ENCODE data around the gene ABCA12.

ABCA12 gene

GRCh38 chr2:214995409-214995808 lies 143.0 kb downstream of the ABCA12 start:
- Histone ChIP-seq H3K27me3 (ENCODE audit: insufficient read depth, low read length) (no peaks in the 10 kb centered on the region), H3K9ac (ENCODE audit: low read length) (no peak overlapping the region), H3F3A (ENCODE audit: insufficient read depth, low read length) (no peaks in the 10 kb centered on the region), H3K79me2 (ENCODE audit: insufficient read depth, low read length) (no peaks in the 10 kb centered on the region), H3K9me3 (ENCODE audit: low read length) (no peaks in the 10 kb centered on the region), H4K20me1 (ENCODE audit: insufficient read depth, low read length) (no peaks in the 10 kb centered on the region), H2AFZ (ENCODE audit: low read length) (peak overlapping the region; percentile 86; the same call in 1 of the 2 replicates), H3K36me3 (ENCODE audit: insufficient read depth, low read length) (no peaks in the 10 kb centered on the region), H3K27ac (ENCODE audit: low read depth, low read length, poor library complexity, severe bottlenecking) (peak overlapping the region; percentile 46), H3K4me3 (ENCODE audit: low read depth, low read length, poor library complexity, severe bottlenecking) (no peak overlapping the region), H3K9me2 (ENCODE audit: low read depth, low read length) (no peaks in the 10 kb centered on the region), H3K4me2 (ENCODE audit: low read length) (peak overlapping the region; percentile 14; the same call in 1 of the 2 replicates), H3K4me1 (ENCODE audit: insufficient read depth, low read length, severe bottlenecking) (peaks cover 28% of the 10 kb centered on the region)
- no peak for TF ChIP-seq EZH2 (IDR thresholded peaks at IDR 0.05; ENCODE audit: borderline replicate concordance, low read length)
- TF ChIP-seq CTCF (IDR thresholded peaks at IDR 0.05; ENCODE audit: low read length), result no peak

- Histone ChIP-seq H3F3A (ENCODE audit: insufficient read depth, low read length) (no peaks in the 10 kb centered on the region), H3K4me1 (ENCODE audit: insufficient read depth, low read length, severe bottlenecking) (peaks cover 28% of the 10 kb centered on the region), H3K79me2 (ENCODE audit: insufficient read depth, low read length) (no peaks in the 10 kb centered on the region), H4K20me1 (ENCODE audit: insufficient read depth, low read length) (no peaks in the 10 kb centered on the region), H3K27me3 (ENCODE audit: insufficient read depth, low read length) (no peaks in the 10 kb centered on the region), H3K9me2 (ENCODE audit: low read depth, low read length) (no peaks in the 10 kb centered on the region), H3K27ac (ENCODE audit: low read depth, low read length, poor library complexity, severe bottlenecking) (no peak overlapping the region), H3K4me3 (ENCODE audit: low read depth, low read length, poor library complexity, severe bottlenecking) (no peak overlapping the region), H3K9me3 (ENCODE audit: low read length) (no peaks in the 10 kb centered on the region), H2AFZ (ENCODE audit: low read length) (no peak overlapping the region), H3K4me2 (ENCODE audit: low read length) (no peak overlapping the region), H3K36me3 (ENCODE audit: insufficient read depth, low read length) (no peaks in the 10 kb centered on the region), H3K9ac (ENCODE audit: low read length) (no peak overlapping the region)
- TF ChIP-seq EZH2 (IDR thresholded peaks at IDR 0.05; ENCODE audit: borderline replicate concordance, low read length), result no peak
- TF ChIP-seq CTCF (IDR thresholded peaks at IDR 0.05; ENCODE audit: low read length), result no peak
Measured at GRCh38 chr2:214992911-214993310, 145.5 kb downstream of the ABCA12 start.

GRCh38 chr2:214989187-214989586 lies 149.2 kb downstream of the ABCA12 start:
- H3F3A ChIP-seq (ENCODE audit: insufficient read depth, low read length), result no peaks in the 10 kb centered on the region
- no peak for TF ChIP-seq EZH2 (IDR thresholded peaks at IDR 0.05; ENCODE audit: borderline replicate concordance, low read length)
- TF ChIP-seq CTCF (IDR thresholded peaks at IDR 0.05; ENCODE audit: low read length), result no peak
- H3K4me2 ChIP-seq (ENCODE audit: low read length), result no peak overlapping the region
- peaks cover 4% of the 10 kb centered on the region for H3K4me1 ChIP-seq (ENCODE audit: insufficient read depth, low read length, severe bottlenecking)
- no peaks in the 10 kb centered on the region for H3K79me2 ChIP-seq (ENCODE audit: insufficient read depth, low read length)
- no peak overlapping the region for H2AFZ ChIP-seq (ENCODE audit: low read length)
- H3K27me3 ChIP-seq (ENCODE audit: insufficient read depth, low read length), result no peaks in the 10 kb centered on the region
- no peaks in the 10 kb centered on the region for H3K9me2 ChIP-seq (ENCODE audit: low read depth, low read length)
- H3K9me3 ChIP-seq (ENCODE audit: low read length), result no peaks in the 10 kb centered on the region
- no peak overlapping the region for H3K4me3 ChIP-seq (ENCODE audit: low read depth, low read length, poor library complexity, severe bottlenecking)
- H3K9ac ChIP-seq (ENCODE audit: low read length), result no peak overlapping the region
- no peaks in the 10 kb centered on the region for H3K36me3 ChIP-seq (ENCODE audit: insufficient read depth, low read length)
- H3K27ac ChIP-seq (ENCODE audit: low read depth, low read length, poor library complexity, severe bottlenecking), result no peak overlapping the region
- H4K20me1 ChIP-seq (ENCODE audit: insufficient read depth, low read length), result no peaks in the 10 kb centered on the region
